Motor neuron (in vitro differentiated cells): ENCODE results near the gene NLRP5. TPM values are rescaled to one million over a fixed set of nuclear protein-coding genes. Genes with fewer than 3 reads are reported as not detected.

Experiments
- total RNA-seq, 8 experiments: library from RNA; unstranded; fragments of 300-600 nt; gene quantifications; 2 replicates each; pipeline versions ENCODE4 v1.2.3 to v1.2.4, GENCODE V29; 2022

NLRP5 gene
- total RNA-seq, 8 experiments from 2014 or later: 0.10 to 0.14 (median 0.10) TPM; not detected in 5

Other genes with a start within 250 kb of the NLRP5 start
- gene NLRP9, start 248.4 kb upstream of the NLRP5 start, total RNA-seq: 1 to 10 TPM in 1 of 8 experiments, under 1 TPM in 3, not detected in 4; 0.08 to 1.1 (median 0.23) TPM
- gene RFPL4A, start 227.7 kb upstream of the NLRP5 start, total RNA-seq: under 1 TPM in 1 of 8 experiments, not detected in 7; 0.31 TPM
- gene RFPL4AL1, start 217.7 kb upstream of the NLRP5 start, total RNA-seq: under 1 TPM in 2 of 8 experiments, not detected in 6; 0.38 to 0.66 TPM
- under 1 TPM in 3 of 8 experiments, not detected in 5; 0.09 to 0.24 (median 0.14) TPM for gene NLRP11, start 154.8 kb upstream of the NLRP5 start, total RNA-seq
- under 1 TPM in 2 of 8 experiments, not detected in 6; 0.14 to 0.17 TPM for gene NLRP4, start 150.2 kb upstream of the NLRP5 start, total RNA-seq
- gene NLRP13, start 54.4 kb upstream of the NLRP5 start, total RNA-seq: under 1 TPM in 3 of 8 experiments, not detected in 5; 0.04 to 0.28 (median 0.10) TPM
- under 1 TPM in 3 of 8 experiments, not detected in 5; 0.04 to 0.28 (median 0.14) TPM for gene NLRP8, start 38.9 kb upstream of the NLRP5 start, total RNA-seq
- gene ZNF787, start 134.5 kb downstream of the NLRP5 start, total RNA-seq: 10 to 100 TPM; 15.2 to 22.3 (median 17.5) TPM
- gene ZNF444, start 154.5 kb downstream of the NLRP5 start, total RNA-seq: 10 to 100 TPM; 10.4 to 20.1 (median 13.3) TPM
- under 1 TPM in 1 of 8 experiments, not detected in 7; 0.29 TPM for gene GALP, start 189.2 kb downstream of the NLRP5 start, total RNA-seq
- under 1 TPM in 4 of 8 experiments, not detected in 4; 0.13 to 0.21 (median 0.18) TPM for gene ZSCAN5B, start 211.0 kb downstream of the NLRP5 start, total RNA-seq
- gene ZSCAN5C, start 215.5 kb downstream of the NLRP5 start, total RNA-seq: under 1 TPM in 1 of 8 experiments, not detected in 7; 0.38 TPM